Subcutaneous abdominal adipose tissue (tissue), 5 donors: Measurements from ENCODE around the gene IFIH1.

Source experiments
- H3K27ac ChIP-seq: one replicate; pipeline ENCODE4 v1.7.0; 2013; ENCODE audit warnings: low read depth, mild to moderate bottlenecking, inconsistent platforms, low read length, moderate library complexity
- H3K27me3 ChIP-seq, 5 donors: one replicate each; pipeline ENCODE4 v1.7.0; 2013; ENCODE audit warnings: low read length in 5 of 5, inconsistent platforms in 1 of 5; ENCODE audit not compliant: control insufficient read depth in 5 of 5, insufficient read depth in 4 of 5
- H3K36me3 ChIP-seq, 5 donors: one replicate each; pipeline ENCODE4 v1.7.0; 2013; ENCODE audit warnings: low read length in 5 of 5; ENCODE audit not compliant: control insufficient read depth in 5 of 5, insufficient read depth in 5 of 5
- H3K4me1 ChIP-seq, 5 donors: one replicate each; pipeline ENCODE4 v1.7.0; 2013; ENCODE audit warnings: low read length in 5 of 5, mild to moderate bottlenecking in 3 of 5, moderate library complexity in 1 of 5; ENCODE audit not compliant: control insufficient read depth in 5 of 5, insufficient read depth in 5 of 5
- H3K4me3 ChIP-seq, 5 donors: one replicate each; pipeline ENCODE4 v1.7.0; 2013; ENCODE audit warnings: low read length in 5 of 5, low read depth in 1 of 5
- H3K9ac ChIP-seq, 5 donors: one replicate each; pipeline ENCODE4 v1.7.0; 2013; ENCODE audit warnings: low read length in 5 of 5, mild to moderate bottlenecking in 4 of 5, moderate library complexity in 3 of 5
- H3K9me3 ChIP-seq, 5 donors: one replicate each; pipeline ENCODE4 v1.7.0; 2013; ENCODE audit warnings: low read length in 5 of 5; ENCODE audit not compliant: control insufficient read depth in 5 of 5
- donor health status: healthy.
- donor health status: healthy.
- donor health status: healthy.
- donor health status: healthy.
- donor health status: healthy.

Gene IFIH1

GRCh38 chr2:162295009-162295408, 23.5 kb downstream of the IFIH1 start:
- H3K9ac ChIP-seq: no peak overlapping the region
- no peaks in the 10 kb centered on the region for H3K4me1 ChIP-seq
- H3K9me3 ChIP-seq: no peaks in the 10 kb centered on the region
- H3K27me3 ChIP-seq: no peaks in the 10 kb centered on the region
- no peak overlapping the region for H3K27ac ChIP-seq
- H3K36me3 ChIP-seq: peaks cover 0 to 8% (median 7%) of the 10 kb centered on the region in 5 donors
- no peak overlapping the region for H3K4me3 ChIP-seq

GRCh38 chr2:162293122-162293786, 25.2 kb downstream of the IFIH1 start:
- H3K4me1 ChIP-seq: no peaks in the 10 kb centered on the region
- H3K27me3 ChIP-seq: no peaks in the 10 kb centered on the region
- no peaks in the 10 kb centered on the region for H3K9me3 ChIP-seq
- no peak overlapping the region for H3K9ac ChIP-seq
- H3K27ac ChIP-seq: no peak overlapping the region
- peaks cover 1 to 5% (median 4%) of the 10 kb centered on the region in 5 donors for H3K36me3 ChIP-seq
- H3K4me3 ChIP-seq: no peak overlapping the region

- H3K9me3 ChIP-seq: no peaks in the 10 kb centered on the region
- no peak overlapping the region for H3K27ac ChIP-seq
- H3K9ac ChIP-seq: no peak overlapping the region
- no peaks in the 10 kb centered on the region for H3K4me1 ChIP-seq
- no peak overlapping the region for H3K4me3 ChIP-seq
- no peaks in the 10 kb centered on the region for H3K27me3 ChIP-seq
- H3K36me3 ChIP-seq: peaks cover 5 to 11% (median 8%) of the 10 kb centered on the region in 5 donors
Measured at GRCh38 chr2:162291748-162292147, 26.7 kb downstream of the IFIH1 start.

GRCh38 chr2:162282765-162283425, 35.6 kb downstream of the IFIH1 start:
- no peaks in the 10 kb centered on the region for H3K9me3 ChIP-seq
- no peak overlapping the region for H3K27ac ChIP-seq
- no peak overlapping the region for H3K9ac ChIP-seq
- no peak overlapping the region for H3K4me3 ChIP-seq
- no peaks in the 10 kb centered on the region for H3K27me3 ChIP-seq
- H3K4me1 ChIP-seq: no peaks in the 10 kb centered on the region
- H3K36me3 ChIP-seq: peaks cover 14 to 63% (median 26%) of the 10 kb centered on the region in 5 donors

GRCh38 chr2:162280654-162281053, 37.8 kb downstream of the IFIH1 start:
- H3K4me1 ChIP-seq: no peaks in the 10 kb centered on the region
- no peak overlapping the region for H3K9ac ChIP-seq
- H3K27me3 ChIP-seq: no peaks in the 10 kb centered on the region
- no peaks in the 10 kb centered on the region for H3K9me3 ChIP-seq
- no peak overlapping the region for H3K27ac ChIP-seq
- peaks cover 15 to 65% (median 27%) of the 10 kb centered on the region in 5 donors for H3K36me3 ChIP-seq
- no peak overlapping the region for H3K4me3 ChIP-seq

GRCh38 chr2:162277381-162277780, 41.1 kb downstream of the IFIH1 start:
- Histone ChIP-seq H3K4me1 (no peaks in the 10 kb centered on the region), H3K4me3 (no peak overlapping the region), H3K27ac (no peak overlapping the region), H3K27me3 (no peaks in the 10 kb centered on the region), H3K9me3 (no peaks in the 10 kb centered on the region), H3K9ac (no peak overlapping the region), H3K36me3 (peaks cover 11 to 56% (median 16%) of the 10 kb centered on the region in 5 donors)

- Histone ChIP-seq H3K4me3 (no peak overlapping the region), H3K27me3 (no peaks in the 10 kb centered on the region), H3K27ac (no peak overlapping the region), H3K4me1 (no peaks in the 10 kb centered on the region), H3K9me3 (no peaks in the 10 kb centered on the region), H3K9ac (no peak overlapping the region), H3K36me3 (peaks cover 12 to 41% (median 27%) of the 10 kb centered on the region in 5 donors)
Measured at GRCh38 chr2:162267996-162268395, 50.5 kb downstream of the IFIH1 start.

- Histone ChIP-seq H3K9me3 (no peaks in the 10 kb centered on the region), H3K4me1 (no peaks in the 10 kb centered on the region), H3K27me3 (no peaks in the 10 kb centered on the region), H3K9ac (no peak overlapping the region), H3K4me3 (no peak overlapping the region), H3K27ac (no peak overlapping the region), H3K36me3 (peaks cover 11 to 37% (median 26%) of the 10 kb centered on the region in 5 donors)
Measured at GRCh38 chr2:162267496-162267895, 51.0 kb downstream of the IFIH1 start.

- H3K4me3 ChIP-seq: no peak overlapping the region
- no peak overlapping the region for H3K27ac ChIP-seq
- H3K9me3 ChIP-seq: no peaks in the 10 kb centered on the region
- H3K4me1 ChIP-seq: peaks cover under 1 to 7% (median 6%) of the 10 kb centered on the region in 5 donors
- no peak overlapping the region for H3K9ac ChIP-seq
- H3K36me3 ChIP-seq: peaks cover 4 to 26% (median 21%) of the 10 kb centered on the region in 5 donors
- H3K27me3 ChIP-seq: no peaks in the 10 kb centered on the region
Measured at GRCh38 chr2:162266460-162266760, 52.1 kb downstream of the IFIH1 start.

GRCh38 chr2:162265666-162266459, 52.6 kb downstream of the IFIH1 start:
- Histone ChIP-seq H3K27ac (no peak overlapping the region), H3K36me3 (peaks cover 4 to 25% (median 20%) of the 10 kb centered on the region in 5 donors), H3K4me3 (no peak overlapping the region), H3K27me3 (no peaks in the 10 kb centered on the region), H3K4me1 (peaks cover 2 to 10% (median 10%) of the 10 kb centered on the region in 5 donors), H3K9ac (no peak overlapping the region), H3K9me3 (no peaks in the 10 kb centered on the region)
